Measurements from ENCODE around the gene TPRG1. TPM values are rescaled to one million over a fixed set of nuclear protein-coding genes. Genes with fewer than 3 reads are reported as not detected.
A peak's percentile ranks its signal among the peaks of the same experiment; 100 is the strongest.

Gene TPRG1
- total RNA-seq, 4 donors from 2014 or later = 0.66 to 23.1 (median 5.6) TPM; not detected in 1

- H3K36me3 ChIP-seq = no peaks in the 10 kb centered on the region
- no peaks in the 10 kb centered on the region for H3K4me1 ChIP-seq
- no peak overlapping the region for H3K27ac ChIP-seq
- no peak for DNase-seq
- no peak overlapping the region for H3K4me3 ChIP-seq
- H3K27me3 ChIP-seq = no peaks in the 10 kb centered on the region
- H3K9me3 ChIP-seq = no peaks in the 10 kb centered on the region
- TF ChIP-seq POLR2A (IDR thresholded peaks at IDR 0.05) = no peak
- TF ChIP-seq CTCF (IDR thresholded peaks at IDR 0.05) = no peak
Observed at GRCh38 chr3:189334064-189334920, 162.5 kb downstream of the TPRG1 start.

GRCh38 chr3:189337673-189338091 is 165.9 kb downstream of the TPRG1 start:
- H3K4me1 ChIP-seq = no peaks in the 10 kb centered on the region
- no peak for DNase-seq
- H3K27ac ChIP-seq = no peak overlapping the region
- no peaks in the 10 kb centered on the region for H3K36me3 ChIP-seq
- TF ChIP-seq POLR2A (IDR thresholded peaks at IDR 0.05) (no peak), CTCF (IDR thresholded peaks at IDR 0.05) (no peak)
- H3K27me3 ChIP-seq = no peaks in the 10 kb centered on the region
- H3K9me3 ChIP-seq = no peaks in the 10 kb centered on the region
- no peak overlapping the region for H3K4me3 ChIP-seq

GRCh38 chr3:189338366-189338765 is 166.6 kb downstream of the TPRG1 start:
- no peak for DNase-seq
- no peak for TF ChIP-seq CTCF (IDR thresholded peaks at IDR 0.05)
- no peak for TF ChIP-seq POLR2A (IDR thresholded peaks at IDR 0.05)
- Histone ChIP-seq H3K4me1 (no peaks in the 10 kb centered on the region), H3K4me3 (no peak overlapping the region), H3K27me3 (no peaks in the 10 kb centered on the region), H3K27ac (no peak overlapping the region), H3K9me3 (no peaks in the 10 kb centered on the region), H3K36me3 (no peaks in the 10 kb centered on the region)

GRCh38 chr3:189339996-189340395 is 168.2 kb downstream of the TPRG1 start:
- TF ChIP-seq CTCF (IDR thresholded peaks at IDR 0.05) (no peak), POLR2A (IDR thresholded peaks at IDR 0.05) (no peak)
- no peak overlapping the region for H3K27ac ChIP-seq
- H3K4me3 ChIP-seq = no peak overlapping the region
- H3K27me3 ChIP-seq = no peaks in the 10 kb centered on the region
- no peaks in the 10 kb centered on the region for H3K9me3 ChIP-seq
- H3K36me3 ChIP-seq = no peaks in the 10 kb centered on the region
- DNase-seq = no peak
- no peaks in the 10 kb centered on the region for H3K4me1 ChIP-seq

GRCh38 chr3:189340680-189341460 is 169.1 kb downstream of the TPRG1 start:
- H3K36me3 ChIP-seq = no peaks in the 10 kb centered on the region
- H3K27ac ChIP-seq = no peak overlapping the region
- peak in 1 of 3 donors; percentile 62 for DNase-seq
- no peaks in the 10 kb centered on the region for H3K4me1 ChIP-seq
- no peak overlapping the region for H3K4me3 ChIP-seq
- TF ChIP-seq CTCF (IDR thresholded peaks at IDR 0.05) (peak in 3 of 6 experiments; percentile 11 to 21 (median 19)), POLR2A (IDR thresholded peaks at IDR 0.05) (no peak)
- no peaks in the 10 kb centered on the region for H3K9me3 ChIP-seq
- no peaks in the 10 kb centered on the region for H3K27me3 ChIP-seq

Data from Peyer's patch (tissue), 4 donors.